Gastroesophageal sphincter (tissue), 4 donors: ENCODE data around the gene IL17RA. TPM values are rescaled to one million over a fixed set of nuclear protein-coding genes. Genes with fewer than 3 reads are reported as not detected.

Source experiments
- ATAC-seq: fragments of 150-250 bp; one replicate; pipeline ENCODE4 v1.9.1; 2016; ENCODE audit warnings: mild to moderate bottlenecking, moderate library complexity
- H3K27ac ChIP-seq, 4 donors: fragments of 200-600 bp; sonication (generic) in 3 of 4; 1 replicate in 3 of 4; 2 replicates in 1 of 4; pipeline ENCODE4 v1.5.1; 2016 to 2019
- H3K27me3 ChIP-seq: fragments of 200-600 bp; sonication (generic); one replicate; pipeline ENCODE4 v1.5.1; 2019
- H3K36me3 ChIP-seq, 2 donors: fragments of 200-600 bp; sonication (generic); one replicate each; pipeline ENCODE4 v1.5.1; 2019; ENCODE audit warnings: control low read depth in 1 of 2
- H3K4me1 ChIP-seq, 3 donors: fragments of 200-600 bp; sonication (generic); 1 replicate in 2 of 3; 2 replicates in 1 of 3; pipeline ENCODE4 v1.5.1; 2016 to 2019; ENCODE audit warnings: control low read depth in 2 of 3
- H3K4me3 ChIP-seq, 2 donors: fragments of 200-600 bp; sonication (generic); one replicate each; pipeline ENCODE4 v1.5.1; 2019; ENCODE audit warnings: mild to moderate bottlenecking in 1 of 2, moderate library complexity in 1 of 2
- H3K9me3 ChIP-seq, 3 donors: fragments of 200-600 bp; sonication (generic); one replicate each; pipeline ENCODE4 v1.5.1; 2017 to 2019; ENCODE audit warnings: control low read depth in 2 of 3
- CTCF ChIP-seq, 4 experiments: fragments of 200-600 bp in 2 of 4; fragments of 450-650 bp in 2 of 4; sonication (generic) in 1 of 4; IDR thresholded peaks; one replicate each; pipeline ENCODE4 v1.5.1; 2017 to 2019; ENCODE audit warnings: antibody characterized with exemption in 4 of 4, mild to moderate bottlenecking in 2 of 4, moderate library complexity in 2 of 4
- EP300 ChIP-seq: sonication (generic); formaldehyde crosslinking; IDR thresholded peaks from one replicate; pipeline ENCODE4 v1.6.1; 2017; ENCODE audit warnings: antibody characterized with exemption, mild to moderate bottlenecking
- POLR2A ChIP-seq, 2 donors: fragments of 450-650 bp; IDR thresholded peaks; one replicate each; pipeline ENCODE4 v1.6.1; 2017; ENCODE audit warnings: antibody characterized with exemption in 2 of 2, mild to moderate bottlenecking in 2 of 2, moderate library complexity in 1 of 2
- POLR2AphosphoS5 ChIP-seq: sonication (generic); formaldehyde crosslinking; IDR thresholded peaks from one replicate; pipeline ENCODE4 v1.6.1; 2017; ENCODE audit warnings: antibody characterized with exemption
- WGBS, 2 donors: methylation state at CpG; one replicate each; pipeline ENCODE4 v1.1.5; 2018; ENCODE audit warnings: low coverage in 1 of 2; 5-methylcytosine and 5-hydroxymethylcytosine counted together
- total RNA-seq, 4 donors: library from RNA; depleted of rRNA; stranded (reverse); fragments of >200 nt; gene quantifications; one replicate each; pipeline ENCODE4 v1.1.0, GENCODE V29; 2016

The IL17RA gene
- total RNA-seq, 4 donors from 2014 or later, result 5.9 to 15.6 (median 14.2) TPM

DNA sequence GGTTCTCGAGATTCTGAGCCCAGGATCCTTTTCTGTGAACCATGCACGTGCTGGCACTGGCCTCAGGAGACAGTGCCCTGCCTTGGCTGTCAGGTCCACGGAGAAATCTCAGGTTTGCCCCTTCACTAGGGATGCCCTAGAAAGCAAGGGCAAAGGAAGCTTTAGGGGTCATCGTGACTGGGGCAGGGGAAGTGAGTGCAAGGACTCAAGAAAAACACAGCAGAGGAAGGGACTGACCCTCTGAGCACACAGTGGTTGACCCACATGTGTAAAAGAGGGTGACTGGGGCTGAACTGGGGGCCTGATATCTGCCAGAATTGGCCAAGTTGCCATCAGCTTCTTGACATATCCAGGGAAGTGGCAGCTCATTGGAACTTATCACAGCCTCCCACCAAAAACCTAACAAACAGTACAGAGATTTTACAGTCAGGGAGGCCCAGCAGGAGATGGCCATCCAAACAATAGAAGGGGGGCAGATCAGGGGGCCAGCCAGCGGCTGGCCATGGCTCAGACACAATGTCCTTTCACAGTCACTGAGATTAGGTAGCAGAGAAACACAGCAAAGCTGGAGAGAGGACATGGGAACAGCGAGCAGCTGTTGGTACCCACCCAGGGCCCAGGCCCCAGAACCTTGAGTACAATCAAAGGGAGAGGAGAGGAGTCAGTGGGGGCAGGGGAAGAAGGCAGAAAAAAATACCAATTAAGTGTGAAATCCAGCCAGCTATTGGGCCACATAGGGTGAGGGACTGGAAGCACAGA is 32.0 kb downstream of the IL17RA start:
- Histone ChIP-seq H3K27me3 (peaks cover 50% of the 10 kb centered on the region), H3K9me3 (no peaks in the 10 kb centered on the region), H3K4me1 (peaks cover 0 to 24% (median 9%) of the 10 kb centered on the region in 3 donors), H3K36me3 (no peaks in the 10 kb centered on the region), H3K27ac (no peak overlapping the region), H3K4me3 (no peak overlapping the region)
- 23 to 42% methylated on average over 2 to 4 of the region's 6 CpGs for WGBS, 2 donors
- no peak for TF ChIP-seq POLR2AphosphoS5
- no peak for TF ChIP-seq EP300
- no peak for TF ChIP-seq POLR2A (IDR thresholded peaks at IDR 0.05)
- no peak for TF ChIP-seq CTCF (IDR thresholded peaks at IDR 0.05)
- ATAC-seq, result no peak

DNA sequence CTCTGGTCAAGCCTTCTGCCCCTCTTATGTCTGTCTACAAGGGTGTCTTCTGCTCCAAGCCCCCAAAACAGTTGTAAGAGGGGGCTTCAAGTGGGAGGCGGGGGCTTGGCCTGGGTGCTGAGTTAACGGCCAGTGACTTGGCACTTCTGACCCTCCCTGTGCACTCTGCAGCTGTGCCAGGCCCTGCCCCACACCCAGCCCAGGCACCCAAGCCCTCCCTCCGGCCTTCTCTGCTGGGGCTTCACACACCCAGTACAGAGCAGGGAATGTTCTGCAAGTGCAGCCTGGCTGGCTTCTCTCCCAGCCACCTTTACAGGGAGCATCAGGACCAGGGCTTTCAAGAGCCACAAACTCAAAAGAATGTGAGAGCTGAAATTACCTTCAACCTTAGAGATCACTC is 32.6 kb downstream of the IL17RA start:
- 0% methylated on average over 1 of the region's 3 CpGs; no CpG with 5 or more reads in 1 of the 2 donors for WGBS, 2 donors
- Histone ChIP-seq H3K36me3 (no peaks in the 10 kb centered on the region), H3K27ac (no peak overlapping the region), H3K27me3 (peaks cover 57% of the 10 kb centered on the region), H3K9me3 (no peaks in the 10 kb centered on the region), H3K4me3 (no peak overlapping the region), H3K4me1 (peaks cover 0 to 26% (median 11%) of the 10 kb centered on the region in 3 donors)
- TF ChIP-seq POLR2A (IDR thresholded peaks at IDR 0.05), result no peak
- no peak for TF ChIP-seq CTCF (IDR thresholded peaks at IDR 0.05)
- no peak for TF ChIP-seq POLR2AphosphoS5
- TF ChIP-seq EP300, result no peak
- no peak for ATAC-seq

DNA sequence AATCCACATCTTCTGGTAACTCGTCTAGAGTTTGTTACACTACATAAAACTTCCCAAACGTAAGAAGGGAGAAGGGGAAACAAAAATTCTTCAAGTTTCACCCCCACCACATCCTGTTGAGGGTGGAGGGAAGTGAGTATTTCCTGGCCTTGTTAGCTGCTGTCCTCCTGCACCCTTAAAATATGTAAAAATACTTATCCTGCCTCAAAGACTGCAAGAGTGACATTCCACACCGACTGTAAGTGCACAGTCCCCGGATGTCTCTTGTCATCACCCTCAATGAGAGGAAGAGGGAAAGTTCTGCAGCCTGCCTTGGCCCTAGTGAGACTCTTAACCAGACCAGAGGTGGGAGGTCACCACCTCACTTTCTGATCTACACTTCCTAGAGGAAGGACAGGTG is 33.1 kb downstream of the IL17RA start:
- H3K4me1 ChIP-seq, result peaks cover 0 to 26% (median 11%) of the 10 kb centered on the region in 3 donors
- H3K27ac ChIP-seq, result no peak overlapping the region
- TF ChIP-seq POLR2AphosphoS5 (no peak), CTCF (IDR thresholded peaks at IDR 0.05) (no peak), EP300 (no peak), POLR2A (IDR thresholded peaks at IDR 0.05) (no peak)
- H3K27me3 ChIP-seq, result peaks cover 62% of the 10 kb centered on the region
- no peaks in the 10 kb centered on the region for H3K9me3 ChIP-seq
- 21% methylated on average over 4 of the region's 4 CpGs; no CpG with 5 or more reads in 1 of the 2 donors for WGBS, 2 donors
- ATAC-seq, result no peak
- no peak overlapping the region for H3K4me3 ChIP-seq
- H3K36me3 ChIP-seq, result no peaks in the 10 kb centered on the region

GRCh38 chr22:17118342-17118741 is 33.5 kb downstream of the IL17RA start:
- no peak for ATAC-seq
- no peaks in the 10 kb centered on the region for H3K36me3 ChIP-seq
- H3K4me1 ChIP-seq, result peaks cover 0 to 26% (median 11%) of the 10 kb centered on the region in 3 donors
- no peaks in the 10 kb centered on the region for H3K9me3 ChIP-seq
- 80 to 95% methylated on average over 1 to 3 of the region's 4 CpGs for WGBS, 2 donors
- no peak overlapping the region for H3K27ac ChIP-seq
- no peak overlapping the region for H3K4me3 ChIP-seq
- no peak for TF ChIP-seq POLR2A (IDR thresholded peaks at IDR 0.05)
- no peak for TF ChIP-seq POLR2AphosphoS5
- no peak for TF ChIP-seq CTCF (IDR thresholded peaks at IDR 0.05)
- no peak for TF ChIP-seq EP300
- peaks cover 66% of the 10 kb centered on the region for H3K27me3 ChIP-seq
